K562 (cell line): ENCODE data around the gene VRK2. TPM values are rescaled to one million over a fixed set of nuclear protein-coding genes. Genes with fewer than 3 reads are reported as not detected.

Experiments
- CCAR2 ChIP-seq: fragments of 200-400 bp; formaldehyde crosslinking; IDR thresholded peaks from 2 replicates; pipeline ENCODE4 v1.6.1; 2017; ENCODE audit warnings: mild to moderate bottlenecking, low read depth, low read length
- E2F3 ChIP-seq: fragments of 250-450 bp; sonication (Bioruptor Pico); IDR thresholded peaks from 2 replicates; pipeline ENCODE4 v1.4.0; 2020; ENCODE audit warnings: mild to moderate bottlenecking
- EGR1 ChIP-seq: fragments of 450-650 bp; conservative IDR thresholded peaks from 2 replicates; pipeline ENCODE4 v1.6.1; 2017; ENCODE audit warnings: mild to moderate bottlenecking
- FOS ChIP-seq: IDR thresholded peaks from 3 replicates; pipeline ENCODE4 v1.6.1; 2011; ENCODE audit not compliant: insufficient read length; ENCODE audit errors: extremely low read depth
- GTF2F1 ChIP-seq: IDR thresholded peaks from 2 replicates; pipeline ENCODE4 v1.6.1; 2011; ENCODE audit warnings: low read depth, low read length, improper control_type of control experiment
- RAD51 ChIP-seq: fragments of 450-650 bp; IDR thresholded peaks from 2 replicates; pipeline ENCODE4 v1.7.1; 2016; ENCODE audit warnings: low read depth, mild to moderate bottlenecking, borderline replicate concordance
- SAFB ChIP-seq: fragments of 200-400 bp; formaldehyde crosslinking; IDR thresholded peaks from 2 replicates; pipeline ENCODE4 v1.6.1; 2017; ENCODE audit warnings: low read depth, low read length, borderline replicate concordance
- SMARCC2 ChIP-seq: fragments of 450-650 bp; IDR thresholded peaks from 2 replicates; pipeline ENCODE4 v1.6.1; 2017; ENCODE audit warnings: antibody characterized with exemption, moderate library complexity, mild to moderate bottlenecking, low read depth
- TCF3 ChIP-seq: sonication (generic); formaldehyde crosslinking; IDR thresholded peaks from 2 replicates; pipeline ENCODE4 v1.4.0; 2020; ENCODE audit warnings: mild to moderate bottlenecking, missing genetic modification reagents
- TRIM28 ChIP-seq: fragments of 450-650 bp; IDR thresholded peaks from 2 replicates; pipeline ENCODE4 v1.6.1; 2017
- ZFPM2 ChIP-seq: fragments of 250-450 bp; sonication (Bioruptor Pico); IDR thresholded peaks from 2 replicates; pipeline ENCODE4 v1.5.1; 2022; ENCODE audit warnings: mild to moderate bottlenecking
- polyA plus RNA-seq, 8 experiments: library from polyadenylated mRNA; depleted of rRNA in 4 of 8; stranded (reverse) in 5 of 8; unstranded in 3 of 8; fragments of >200 nt; fragmentation: Nextera tagmentation in 2 of 8; fragmentation: Illumina TruSeq in 1 of 8; extraction: Ambion mirVana in 2 of 8; extraction: Trizol in 1 of 8; gene quantifications; 2 replicates each; pipeline versions ENCODE4 v1.2.1 to v1.2.3, GENCODE V29; 2011 to 2014; ENCODE audit warnings: inconsistent platforms in 1 of 8, missing spikeins in 1 of 8
- total RNA-seq, 7 experiments: library from RNA; depleted of rRNA in 6 of 7; stranded (reverse); fragments of >200 nt in 6 of 7; fragmentation: Illumina TruSeq in 2 of 7; extraction: Trizol in 2 of 7; gene quantifications; 2 replicates each; pipeline versions ENCODE4 v1.2.1 to v1.2.3, GENCODE V29; 2011 to 2021; ENCODE audit warnings: low replicate concordance in 1 of 7
- TF ChIP-seq, protein P1 (sequence below): IDR thresholded peaks from 3 replicates; pipeline ENCODE4 v1.6.1; 2011; ENCODE audit warnings: borderline replicate concordance, mild to moderate bottlenecking, moderate library complexity; ENCODE audit not compliant: insufficient read length; ENCODE audit errors: extremely low read depth
- TF ChIP-seq, protein P2 (sequence below): conservative IDR thresholded peaks from 2 replicates; pipeline ENCODE4 v1.6.1; 2011; ENCODE audit warnings: low read depth, mild to moderate bottlenecking, low read length; ENCODE audit not compliant: control insufficient read depth
- TF ChIP-seq, protein P3 (sequence below): fragments of 200-600 bp; sonication (generic); IDR thresholded peaks from one replicate; pipeline ENCODE4 v1.6.1; 2012; ENCODE audit warnings: mild to moderate bottlenecking, low read depth, low read length, inconsistent platforms

Gene VRK2
- total and polyA plus RNA-seq, 9 of the 15 experiments (the other 6 are each of a cell fraction or from before 2014, with no cell fraction given) = 22.6 to 49.2 (median 36.2) TPM

DNA sequence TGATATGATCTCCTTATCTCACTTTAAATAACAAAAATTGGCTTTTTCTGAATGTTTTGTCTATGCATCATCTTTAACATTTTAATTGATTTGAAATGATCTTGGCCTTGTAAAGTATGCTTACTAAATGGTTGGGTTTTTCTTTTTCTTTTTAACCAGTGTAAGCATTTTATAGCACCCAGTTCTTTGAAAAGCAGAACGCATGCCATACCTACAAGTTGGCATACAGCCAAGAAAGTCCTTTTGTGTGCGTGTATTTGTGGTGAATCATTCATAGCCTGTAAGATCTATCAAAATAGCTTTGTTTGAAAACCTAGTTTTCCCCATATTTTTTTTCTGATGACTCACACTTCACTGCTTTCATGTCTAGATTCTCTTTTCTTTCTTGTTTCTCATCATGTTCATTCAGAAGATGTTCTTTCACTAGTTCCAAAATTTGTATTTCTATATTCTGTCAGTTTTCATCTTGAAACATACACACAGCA lies 4.1 kb upstream of the VRK2 start (continued):
- TF ChIP-seq, protein P1, sequence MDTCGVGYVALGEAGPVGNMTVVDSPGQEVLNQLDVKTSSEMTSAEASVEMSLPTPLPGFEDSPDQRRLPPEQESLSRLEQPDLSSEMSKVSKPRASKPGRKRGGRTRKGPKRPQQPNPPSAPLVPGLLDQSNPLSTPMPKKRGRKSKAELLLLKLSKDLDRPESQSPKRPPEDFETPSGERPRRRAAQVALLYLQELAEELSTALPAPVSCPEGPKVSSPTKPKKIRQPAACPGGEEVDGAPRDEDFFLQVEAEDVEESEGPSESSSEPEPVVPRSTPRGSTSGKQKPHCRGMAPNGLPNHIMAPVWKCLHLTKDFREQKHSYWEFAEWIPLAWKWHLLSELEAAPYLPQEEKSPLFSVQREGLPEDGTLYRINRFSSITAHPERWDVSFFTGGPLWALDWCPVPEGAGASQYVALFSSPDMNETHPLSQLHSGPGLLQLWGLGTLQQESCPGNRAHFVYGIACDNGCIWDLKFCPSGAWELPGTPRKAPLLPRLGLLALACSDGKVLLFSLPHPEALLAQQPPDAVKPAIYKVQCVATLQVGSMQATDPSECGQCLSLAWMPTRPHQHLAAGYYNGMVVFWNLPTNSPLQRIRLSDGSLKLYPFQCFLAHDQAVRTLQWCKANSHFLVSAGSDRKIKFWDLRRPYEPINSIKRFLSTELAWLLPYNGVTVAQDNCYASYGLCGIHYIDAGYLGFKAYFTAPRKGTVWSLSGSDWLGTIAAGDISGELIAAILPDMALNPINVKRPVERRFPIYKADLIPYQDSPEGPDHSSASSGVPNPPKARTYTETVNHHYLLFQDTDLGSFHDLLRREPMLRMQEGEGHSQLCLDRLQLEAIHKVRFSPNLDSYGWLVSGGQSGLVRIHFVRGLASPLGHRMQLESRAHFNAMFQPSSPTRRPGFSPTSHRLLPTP = no peak
- TF ChIP-seq E2F3 (CRISPR knock-in tag) (no peak), RAD51 (no peak), TCF3 (CRISPR knock-in tag) (no peak), SAFB (no peak), FOS (no peak), CCAR2 (no peak), GTF2F1 (no peak), EGR1 (no peak), SMARCC2 (no peak), TRIM28 (no peak), ZFPM2 (CRISPR knock-in tag) (no peak)
- TF ChIP-seq, protein P2, sequence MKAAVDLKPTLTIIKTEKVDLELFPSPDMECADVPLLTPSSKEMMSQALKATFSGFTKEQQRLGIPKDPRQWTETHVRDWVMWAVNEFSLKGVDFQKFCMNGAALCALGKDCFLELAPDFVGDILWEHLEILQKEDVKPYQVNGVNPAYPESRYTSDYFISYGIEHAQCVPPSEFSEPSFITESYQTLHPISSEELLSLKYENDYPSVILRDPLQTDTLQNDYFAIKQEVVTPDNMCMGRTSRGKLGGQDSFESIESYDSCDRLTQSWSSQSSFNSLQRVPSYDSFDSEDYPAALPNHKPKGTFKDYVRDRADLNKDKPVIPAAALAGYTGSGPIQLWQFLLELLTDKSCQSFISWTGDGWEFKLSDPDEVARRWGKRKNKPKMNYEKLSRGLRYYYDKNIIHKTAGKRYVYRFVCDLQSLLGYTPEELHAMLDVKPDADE = no peak
- TF ChIP-seq, protein P3, sequence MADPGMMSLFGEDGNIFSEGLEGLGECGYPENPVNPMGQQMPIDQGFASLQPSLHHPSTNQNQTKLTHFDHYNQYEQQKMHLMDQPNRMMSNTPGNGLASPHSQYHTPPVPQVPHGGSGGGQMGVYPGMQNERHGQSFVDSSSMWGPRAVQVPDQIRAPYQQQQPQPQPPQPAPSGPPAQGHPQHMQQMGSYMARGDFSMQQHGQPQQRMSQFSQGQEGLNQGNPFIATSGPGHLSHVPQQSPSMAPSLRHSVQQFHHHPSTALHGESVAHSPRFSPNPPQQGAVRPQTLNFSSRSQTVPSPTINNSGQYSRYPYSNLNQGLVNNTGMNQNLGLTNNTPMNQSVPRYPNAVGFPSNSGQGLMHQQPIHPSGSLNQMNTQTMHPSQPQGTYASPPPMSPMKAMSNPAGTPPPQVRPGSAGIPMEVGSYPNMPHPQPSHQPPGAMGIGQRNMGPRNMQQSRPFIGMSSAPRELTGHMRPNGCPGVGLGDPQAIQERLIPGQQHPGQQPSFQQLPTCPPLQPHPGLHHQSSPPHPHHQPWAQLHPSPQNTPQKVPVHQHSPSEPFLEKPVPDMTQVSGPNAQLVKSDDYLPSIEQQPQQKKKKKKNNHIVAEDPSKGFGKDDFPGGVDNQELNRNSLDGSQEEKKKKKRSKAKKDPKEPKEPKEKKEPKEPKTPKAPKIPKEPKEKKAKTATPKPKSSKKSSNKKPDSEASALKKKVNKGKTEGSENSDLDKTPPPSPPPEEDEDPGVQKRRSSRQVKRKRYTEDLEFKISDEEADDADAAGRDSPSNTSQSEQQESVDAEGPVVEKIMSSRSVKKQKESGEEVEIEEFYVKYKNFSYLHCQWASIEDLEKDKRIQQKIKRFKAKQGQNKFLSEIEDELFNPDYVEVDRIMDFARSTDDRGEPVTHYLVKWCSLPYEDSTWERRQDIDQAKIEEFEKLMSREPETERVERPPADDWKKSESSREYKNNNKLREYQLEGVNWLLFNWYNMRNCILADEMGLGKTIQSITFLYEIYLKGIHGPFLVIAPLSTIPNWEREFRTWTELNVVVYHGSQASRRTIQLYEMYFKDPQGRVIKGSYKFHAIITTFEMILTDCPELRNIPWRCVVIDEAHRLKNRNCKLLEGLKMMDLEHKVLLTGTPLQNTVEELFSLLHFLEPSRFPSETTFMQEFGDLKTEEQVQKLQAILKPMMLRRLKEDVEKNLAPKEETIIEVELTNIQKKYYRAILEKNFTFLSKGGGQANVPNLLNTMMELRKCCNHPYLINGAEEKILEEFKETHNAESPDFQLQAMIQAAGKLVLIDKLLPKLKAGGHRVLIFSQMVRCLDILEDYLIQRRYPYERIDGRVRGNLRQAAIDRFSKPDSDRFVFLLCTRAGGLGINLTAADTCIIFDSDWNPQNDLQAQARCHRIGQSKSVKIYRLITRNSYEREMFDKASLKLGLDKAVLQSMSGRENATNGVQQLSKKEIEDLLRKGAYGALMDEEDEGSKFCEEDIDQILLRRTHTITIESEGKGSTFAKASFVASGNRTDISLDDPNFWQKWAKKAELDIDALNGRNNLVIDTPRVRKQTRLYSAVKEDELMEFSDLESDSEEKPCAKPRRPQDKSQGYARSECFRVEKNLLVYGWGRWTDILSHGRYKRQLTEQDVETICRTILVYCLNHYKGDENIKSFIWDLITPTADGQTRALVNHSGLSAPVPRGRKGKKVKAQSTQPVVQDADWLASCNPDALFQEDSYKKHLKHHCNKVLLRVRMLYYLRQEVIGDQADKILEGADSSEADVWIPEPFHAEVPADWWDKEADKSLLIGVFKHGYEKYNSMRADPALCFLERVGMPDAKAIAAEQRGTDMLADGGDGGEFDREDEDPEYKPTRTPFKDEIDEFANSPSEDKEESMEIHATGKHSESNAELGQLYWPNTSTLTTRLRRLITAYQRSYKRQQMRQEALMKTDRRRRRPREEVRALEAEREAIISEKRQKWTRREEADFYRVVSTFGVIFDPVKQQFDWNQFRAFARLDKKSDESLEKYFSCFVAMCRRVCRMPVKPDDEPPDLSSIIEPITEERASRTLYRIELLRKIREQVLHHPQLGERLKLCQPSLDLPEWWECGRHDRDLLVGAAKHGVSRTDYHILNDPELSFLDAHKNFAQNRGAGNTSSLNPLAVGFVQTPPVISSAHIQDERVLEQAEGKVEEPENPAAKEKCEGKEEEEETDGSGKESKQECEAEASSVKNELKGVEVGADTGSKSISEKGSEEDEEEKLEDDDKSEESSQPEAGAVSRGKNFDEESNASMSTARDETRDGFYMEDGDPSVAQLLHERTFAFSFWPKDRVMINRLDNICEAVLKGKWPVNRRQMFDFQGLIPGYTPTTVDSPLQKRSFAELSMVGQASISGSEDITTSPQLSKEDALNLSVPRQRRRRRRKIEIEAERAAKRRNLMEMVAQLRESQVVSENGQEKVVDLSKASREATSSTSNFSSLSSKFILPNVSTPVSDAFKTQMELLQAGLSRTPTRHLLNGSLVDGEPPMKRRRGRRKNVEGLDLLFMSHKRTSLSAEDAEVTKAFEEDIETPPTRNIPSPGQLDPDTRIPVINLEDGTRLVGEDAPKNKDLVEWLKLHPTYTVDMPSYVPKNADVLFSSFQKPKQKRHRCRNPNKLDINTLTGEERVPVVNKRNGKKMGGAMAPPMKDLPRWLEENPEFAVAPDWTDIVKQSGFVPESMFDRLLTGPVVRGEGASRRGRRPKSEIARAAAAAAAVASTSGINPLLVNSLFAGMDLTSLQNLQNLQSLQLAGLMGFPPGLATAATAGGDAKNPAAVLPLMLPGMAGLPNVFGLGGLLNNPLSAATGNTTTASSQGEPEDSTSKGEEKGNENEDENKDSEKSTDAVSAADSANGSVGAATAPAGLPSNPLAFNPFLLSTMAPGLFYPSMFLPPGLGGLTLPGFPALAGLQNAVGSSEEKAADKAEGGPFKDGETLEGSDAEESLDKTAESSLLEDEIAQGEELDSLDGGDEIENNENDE = no peak
